ENCODE measurements around the gene LHPP. TPM values are rescaled to one million over a fixed set of nuclear protein-coding genes. Genes with fewer than 3 reads are reported as not detected.

LHPP gene
- total and polyA plus RNA-seq, 10 of the 15 experiments (the other 5 are each of a cell fraction or from before 2014, with no cell fraction given): 0.79 to 9.8 (median 6.7) TPM

DNA sequence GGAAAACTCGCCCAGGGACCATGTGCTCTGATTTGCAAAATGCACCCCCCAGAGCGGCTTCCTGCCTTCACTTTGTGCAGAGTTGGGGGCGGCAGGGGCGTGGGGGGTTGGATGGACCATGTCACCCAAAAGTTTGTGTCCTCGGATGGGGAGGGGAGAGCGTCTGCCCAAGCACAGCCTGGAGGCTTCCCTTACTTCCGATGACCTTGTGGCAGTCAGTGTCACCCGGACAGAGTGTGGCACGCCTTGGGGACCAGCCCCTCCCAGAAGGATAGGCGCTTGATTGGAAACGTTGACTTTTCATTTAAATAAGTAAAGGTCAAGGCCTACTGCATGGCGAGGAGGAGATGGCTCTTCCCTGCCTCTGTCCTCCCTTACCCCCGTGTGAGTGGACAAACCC, 71.6 kb downstream of the LHPP start:
- in situ Hi-C loops (cut with MboI): no loop called here
- H3K9me3 ChIP-seq (replicated peaks; ENCODE audit: control insufficient read depth, insufficient read depth, low read length): no peaks in the 10 kb centered on the region
- H3K4me2 ChIP-seq (ENCODE audit: control insufficient read depth, insufficient read depth): no peak overlapping the region
- 69% methylated on average over 13 of the region's 13 CpGs for WGBS (ENCODE audit: insufficient coverage, insufficient replicate concordance, low lambda C conversion rate, missing lambda C conversion rate)
- H3K9ac ChIP-seq (ENCODE audit: control insufficient read depth, insufficient read depth, low read length): no peak overlapping the region
- no peak overlapping the region for H2AFZ ChIP-seq (ENCODE audit: control insufficient read depth, low read depth, low read length)
- TF ChIP-seq POLR2AphosphoS2 (IDR thresholded peaks at IDR 0.05; ENCODE audit: low read depth, low read length) (no peak), ATF7 (IDR thresholded peaks at IDR 0.05; ENCODE audit: low read depth) (no peak), BACH1 (IDR thresholded peaks at IDR 0.05; ENCODE audit: borderline replicate concordance) (no peak), TAF1 (IDR thresholded peaks at IDR 0.05; ENCODE audit: borderline replicate concordance, low read depth, low read length) (no peak), ZNF384 (IDR thresholded peaks at IDR 0.05; ENCODE audit: borderline replicate concordance, low read depth, low read length) (no peak), NR2F1 (conservative IDR thresholded peaks at IDR 0.05) (no peak), PAX8 (IDR thresholded peaks at IDR 0.05) (no peak), IKZF1 (conservative IDR thresholded peaks at IDR 0.05) (no peak), REST (IDR thresholded peaks at IDR 0.05; ENCODE audit: low read depth, low read length) (no peak), CHD2 (IDR thresholded peaks at IDR 0.05; ENCODE audit: borderline replicate concordance, low read depth, low read length) (no peak), SREBF1 (IDR thresholded peaks at IDR 0.05; ENCODE audit: low read length) (no peak), STAT1 (conservative IDR thresholded peaks at IDR 0.05) (no peak), TARDBP (IDR thresholded peaks at IDR 0.05; ENCODE audit: borderline replicate concordance) (no peak), SMAD5 (IDR thresholded peaks at IDR 0.05; ENCODE audit: low read depth) (no peak)
- TF ChIP-seq, protein P1, sequence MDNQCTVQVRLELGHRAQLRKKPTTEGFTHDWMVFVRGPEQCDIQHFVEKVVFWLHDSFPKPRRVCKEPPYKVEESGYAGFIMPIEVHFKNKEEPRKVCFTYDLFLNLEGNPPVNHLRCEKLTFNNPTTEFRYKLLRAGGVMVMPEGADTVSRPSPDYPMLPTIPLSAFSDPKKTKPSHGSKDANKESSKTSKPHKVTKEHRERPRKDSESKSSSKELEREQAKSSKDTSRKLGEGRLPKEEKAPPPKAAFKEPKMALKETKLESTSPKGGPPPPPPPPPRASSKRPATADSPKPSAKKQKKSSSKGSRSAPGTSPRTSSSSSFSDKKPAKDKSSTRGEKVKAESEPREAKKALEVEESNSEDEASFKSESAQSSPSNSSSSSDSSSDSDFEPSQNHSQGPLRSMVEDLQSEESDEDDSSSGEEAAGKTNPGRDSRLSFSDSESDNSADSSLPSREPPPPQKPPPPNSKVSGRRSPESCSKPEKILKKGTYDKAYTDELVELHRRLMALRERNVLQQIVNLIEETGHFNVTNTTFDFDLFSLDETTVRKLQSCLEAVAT (IDR thresholded peaks at IDR 0.05): no peak
- DNase-seq (ENCODE audit: low read depth, low spot score): no peak
- H3K4me3 ChIP-seq: no peak overlapping the region
- ChIA-PET POLR2A (no interaction called here), SMC1A (ENCODE audit: uncharacterized antibody, unreplicated experiment) (interaction anchor here (0.7 to 1.4 kb wide), 3 partner anchors 208 to 216 kb away, joined by 3 to 7 read pairs (median 5); no protein-coding TSS in a partner anchor), CTCF (interaction anchor here (1.0 to 15.4 kb wide), 6 partner anchors 32 to 301 kb away, joined by 3 to 149 read pairs (median 16); partner anchors contain the start of gene FAM53B), RAD21 (ENCODE audit: unreplicated experiment) (interaction anchor here (0.7 to 1.5 kb wide), 3 partner anchors 175 to 504 kb away, joined by 3 to 5 read pairs (median 3); no protein-coding TSS in a partner anchor)
- ATAC-seq: no peak
- H4K20me1 ChIP-seq (ENCODE audit: control insufficient read depth, insufficient read depth): no peaks in the 10 kb centered on the region; the same call in 1 of the 2 replicates
- H3K27ac ChIP-seq (ENCODE audit: control insufficient read depth, insufficient read depth): no peak overlapping the region
- H3K27me3 ChIP-seq (replicated peaks in 1 of 2; ENCODE audit: control insufficient read depth in 2 of 2, insufficient read depth in 2 of 2, low read length in 1 of 2): no peaks in the 10 kb centered on the region
- no peaks in the 10 kb centered on the region for H3K79me2 ChIP-seq (ENCODE audit: control insufficient read depth, insufficient read depth, low read length)
- BruUV-seq (replicated peaks): no TSS peak
- no peak for FAIRE-seq
- H3K36me3 ChIP-seq (ENCODE audit: control insufficient read depth in 2 of 2, insufficient read depth in 2 of 2, low read length in 1 of 2): no peaks in the 10 kb centered on the region
- intact Hi-C loops (cut with micrococcal nuclease; ENCODE audit: unreplicated experiment): no loop called here
- H3K4me1 ChIP-seq (ENCODE audit: control insufficient read depth, insufficient read depth, low read length): peaks cover 4% of the 10 kb centered on the region; the same call in 1 of the 2 replicates
